DOHH2 (cell line): Measurements from ENCODE around the gene DIP2C.

ENCODE experiments used
- CTCF ChIP-seq: fragments of 200-600 bp; sonication (generic); IDR thresholded peaks from one replicate; pipeline ENCODE4 v1.5.1; 2014; ENCODE audit warnings: antibody characterized with exemption, mild to moderate bottlenecking, low read depth, low read length; ENCODE audit not compliant: poor library complexity, severe bottlenecking
- EZH2phosphoT487 ChIP-seq: fragments of 200-600 bp; sonication (generic); IDR thresholded peaks from 2 replicates; pipeline ENCODE4 v1.6.1; 2017; ENCODE audit warnings: borderline replicate concordance, mild to moderate bottlenecking, antibody characterized with exemption, low read length, moderate library complexity, mixed read lengths

- TF ChIP-seq CTCF (no peak), EZH2phosphoT487 (no peak)
Measured at GRCh38 chr10:517241-517830, 172.1 kb downstream of the DIP2C start.
